ENCODE data around the gene DCTN3. TPM values are rescaled to one million over a fixed set of nuclear protein-coding genes. Genes with fewer than 3 reads are reported as not detected.

DCTN3 gene
- total and polyA plus RNA-seq, 10 of the 15 experiments (the other 5 are each of a cell fraction or from before 2014, with no cell fraction given) = 19.0 to 120 (median 71.8) TPM

DNA sequence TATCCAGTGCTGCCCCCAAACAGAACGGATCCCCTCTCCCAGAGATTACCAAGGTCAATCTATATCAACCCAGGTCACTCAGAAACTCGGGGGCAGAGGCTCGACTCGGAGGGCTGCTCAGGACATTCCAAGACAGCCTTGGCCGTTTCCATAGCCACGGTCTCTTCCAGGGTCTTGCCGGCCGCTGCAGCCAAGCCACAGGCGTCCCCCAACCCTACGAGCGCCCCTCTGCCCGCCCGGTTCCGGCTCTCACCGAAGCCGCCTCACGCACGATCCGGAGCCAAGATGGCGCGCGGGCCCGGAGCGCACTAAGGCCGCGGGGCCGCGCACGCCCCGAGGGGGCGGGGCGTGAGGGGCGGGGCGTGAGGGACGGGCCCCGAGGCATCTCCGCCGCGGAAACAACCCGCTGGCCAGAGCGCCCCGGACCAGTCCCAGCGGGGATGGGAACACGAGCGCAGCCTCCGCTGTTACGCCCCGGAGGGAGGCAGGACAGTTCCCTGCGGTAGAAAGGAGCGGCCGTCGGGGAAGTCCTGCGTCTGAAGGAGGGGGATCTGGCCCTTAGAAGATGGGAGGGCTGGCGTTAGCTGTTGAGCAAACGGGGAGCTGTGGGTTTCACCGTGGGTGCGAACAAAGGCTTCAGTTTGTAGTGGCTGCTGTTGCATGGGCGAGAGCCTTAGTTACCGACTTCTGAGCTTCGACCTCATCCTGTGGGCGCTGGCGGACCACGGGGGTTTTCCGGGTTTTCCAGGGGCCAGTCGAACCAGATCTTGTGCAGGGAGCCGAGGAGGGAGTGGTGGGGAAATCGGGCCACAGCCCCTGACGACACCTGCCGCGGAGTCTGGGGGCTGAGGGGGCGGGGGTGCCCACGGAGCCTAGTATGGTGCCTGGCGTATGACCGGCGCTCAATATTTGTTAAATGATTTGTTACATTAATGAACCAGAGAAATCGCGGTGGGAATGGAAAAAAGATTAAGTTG, 8.2 kb downstream of the DCTN3 start, which contains the start of gene RPP25L (continued):
- TF ChIP-seq, protein P1, sequence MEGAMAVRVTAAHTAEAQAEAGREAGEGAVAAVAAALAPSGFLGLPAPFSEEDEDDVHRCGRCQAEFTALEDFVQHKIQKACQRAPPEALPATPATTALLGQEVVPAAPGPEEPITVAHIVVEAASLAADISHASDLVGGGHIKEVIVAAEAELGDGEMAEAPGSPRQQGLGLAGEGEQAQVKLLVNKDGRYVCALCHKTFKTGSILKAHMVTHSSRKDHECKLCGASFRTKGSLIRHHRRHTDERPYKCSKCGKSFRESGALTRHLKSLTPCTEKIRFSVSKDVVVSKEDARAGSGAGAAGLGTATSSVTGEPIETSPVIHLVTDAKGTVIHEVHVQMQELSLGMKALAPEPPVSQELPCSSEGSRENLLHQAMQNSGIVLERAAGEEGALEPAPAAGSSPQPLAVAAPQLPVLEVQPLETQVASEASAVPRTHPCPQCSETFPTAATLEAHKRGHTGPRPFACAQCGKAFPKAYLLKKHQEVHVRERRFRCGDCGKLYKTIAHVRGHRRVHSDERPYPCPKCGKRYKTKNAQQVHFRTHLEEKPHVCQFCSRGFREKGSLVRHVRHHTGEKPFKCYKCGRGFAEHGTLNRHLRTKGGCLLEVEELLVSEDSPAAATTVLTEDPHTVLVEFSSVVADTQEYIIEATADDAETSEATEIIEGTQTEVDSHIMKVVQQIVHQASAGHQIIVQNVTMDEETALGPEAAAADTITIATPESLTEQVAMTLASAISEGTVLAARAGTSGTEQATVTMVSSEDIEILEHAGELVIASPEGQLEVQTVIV (IDR thresholded peaks at IDR 0.05; ENCODE audit: borderline replicate concordance, partially characterized antibody) = no peak
- TF ChIP-seq POLR2AphosphoS2 (IDR thresholded peaks at IDR 0.05; ENCODE audit: low read depth, low read length) (peak; percentile 89), PAX5 (IDR thresholded peaks at IDR 0.05; ENCODE audit: borderline replicate concordance, low read depth, low read length) (no peak), GATAD2B (conservative IDR thresholded peaks at IDR 0.05; ENCODE audit: low read depth) (0 out of 2 replicates have a peak, but pooled peaks have one; percentile 38), SP1 (IDR thresholded peaks at IDR 0.05; ENCODE audit: low read depth, low read length) (no peak), LARP7 (IDR thresholded peaks at IDR 0.05) (peak; percentile 48; the same call in 1 of the 2 replicates), JUNB (IDR thresholded peaks at IDR 0.05) (no peak), SMARCA5 (IDR thresholded peaks at IDR 0.05) (peak; percentile 60; the same call in 1 of the 2 replicates), MYB (IDR thresholded peaks at IDR 0.05; ENCODE audit: borderline replicate concordance, low read depth, low read length) (no peak), HDAC6 (IDR thresholded peaks at IDR 0.05; ENCODE audit: unreplicated experiment) (no peak), ZNF24 (IDR thresholded peaks at IDR 0.05) (no peak), HDGF (IDR thresholded peaks at IDR 0.05) (no peak; the same call in 1 of the 2 replicates), PML (IDR thresholded peaks at IDR 0.05; ENCODE audit: low read length) (peak; percentile 47; the same call in 1 of the 2 replicates), STAT1 (conservative IDR thresholded peaks at IDR 0.05) (no peak)
- TF ChIP-seq, protein P2, sequence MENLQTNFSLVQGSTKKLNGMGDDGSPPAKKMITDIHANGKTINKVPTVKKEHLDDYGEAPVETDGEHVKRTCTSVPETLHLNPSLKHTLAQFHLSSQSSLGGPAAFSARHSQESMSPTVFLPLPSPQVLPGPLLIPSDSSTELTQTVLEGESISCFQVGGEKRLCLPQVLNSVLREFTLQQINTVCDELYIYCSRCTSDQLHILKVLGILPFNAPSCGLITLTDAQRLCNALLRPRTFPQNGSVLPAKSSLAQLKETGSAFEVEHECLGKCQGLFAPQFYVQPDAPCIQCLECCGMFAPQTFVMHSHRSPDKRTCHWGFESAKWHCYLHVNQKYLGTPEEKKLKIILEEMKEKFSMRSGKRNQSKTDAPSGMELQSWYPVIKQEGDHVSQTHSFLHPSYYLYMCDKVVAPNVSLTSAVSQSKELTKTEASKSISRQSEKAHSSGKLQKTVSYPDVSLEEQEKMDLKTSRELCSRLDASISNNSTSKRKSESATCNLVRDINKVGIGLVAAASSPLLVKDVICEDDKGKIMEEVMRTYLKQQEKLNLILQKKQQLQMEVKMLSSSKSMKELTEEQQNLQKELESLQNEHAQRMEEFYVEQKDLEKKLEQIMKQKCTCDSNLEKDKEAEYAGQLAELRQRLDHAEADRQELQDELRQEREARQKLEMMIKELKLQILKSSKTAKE (IDR thresholded peaks at IDR 0.05; ENCODE audit: low read depth, poor library complexity, severe bottlenecking) = no peak
- TF ChIP-seq, protein P3, sequence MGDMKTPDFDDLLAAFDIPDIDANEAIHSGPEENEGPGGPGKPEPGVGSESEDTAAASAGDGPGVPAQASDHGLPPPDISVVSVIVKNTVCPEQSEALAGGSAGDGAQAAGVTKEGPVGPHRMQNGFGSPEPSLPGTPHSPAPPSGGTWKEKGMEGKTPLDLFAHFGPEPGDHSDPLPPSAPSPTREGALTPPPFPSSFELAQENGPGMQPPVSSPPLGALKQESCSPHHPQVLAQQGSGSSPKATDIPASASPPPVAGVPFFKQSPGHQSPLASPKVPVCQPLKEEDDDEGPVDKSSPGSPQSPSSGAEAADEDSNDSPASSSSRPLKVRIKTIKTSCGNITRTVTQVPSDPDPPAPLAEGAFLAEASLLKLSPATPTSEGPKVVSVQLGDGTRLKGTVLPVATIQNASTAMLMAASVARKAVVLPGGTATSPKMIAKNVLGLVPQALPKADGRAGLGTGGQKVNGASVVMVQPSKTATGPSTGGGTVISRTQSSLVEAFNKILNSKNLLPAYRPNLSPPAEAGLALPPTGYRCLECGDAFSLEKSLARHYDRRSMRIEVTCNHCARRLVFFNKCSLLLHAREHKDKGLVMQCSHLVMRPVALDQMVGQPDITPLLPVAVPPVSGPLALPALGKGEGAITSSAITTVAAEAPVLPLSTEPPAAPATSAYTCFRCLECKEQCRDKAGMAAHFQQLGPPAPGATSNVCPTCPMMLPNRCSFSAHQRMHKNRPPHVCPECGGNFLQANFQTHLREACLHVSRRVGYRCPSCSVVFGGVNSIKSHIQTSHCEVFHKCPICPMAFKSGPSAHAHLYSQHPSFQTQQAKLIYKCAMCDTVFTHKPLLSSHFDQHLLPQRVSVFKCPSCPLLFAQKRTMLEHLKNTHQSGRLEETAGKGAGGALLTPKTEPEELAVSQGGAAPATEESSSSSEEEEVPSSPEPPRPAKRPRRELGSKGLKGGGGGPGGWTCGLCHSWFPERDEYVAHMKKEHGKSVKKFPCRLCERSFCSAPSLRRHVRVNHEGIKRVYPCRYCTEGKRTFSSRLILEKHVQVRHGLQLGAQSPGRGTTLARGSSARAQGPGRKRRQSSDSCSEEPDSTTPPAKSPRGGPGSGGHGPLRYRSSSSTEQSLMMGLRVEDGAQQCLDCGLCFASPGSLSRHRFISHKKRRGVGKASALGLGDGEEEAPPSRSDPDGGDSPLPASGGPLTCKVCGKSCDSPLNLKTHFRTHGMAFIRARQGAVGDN (IDR thresholded peaks at IDR 0.05) = peak; percentile 62; the same call in 1 of the 2 replicates
- TF ChIP-seq, protein P4, sequence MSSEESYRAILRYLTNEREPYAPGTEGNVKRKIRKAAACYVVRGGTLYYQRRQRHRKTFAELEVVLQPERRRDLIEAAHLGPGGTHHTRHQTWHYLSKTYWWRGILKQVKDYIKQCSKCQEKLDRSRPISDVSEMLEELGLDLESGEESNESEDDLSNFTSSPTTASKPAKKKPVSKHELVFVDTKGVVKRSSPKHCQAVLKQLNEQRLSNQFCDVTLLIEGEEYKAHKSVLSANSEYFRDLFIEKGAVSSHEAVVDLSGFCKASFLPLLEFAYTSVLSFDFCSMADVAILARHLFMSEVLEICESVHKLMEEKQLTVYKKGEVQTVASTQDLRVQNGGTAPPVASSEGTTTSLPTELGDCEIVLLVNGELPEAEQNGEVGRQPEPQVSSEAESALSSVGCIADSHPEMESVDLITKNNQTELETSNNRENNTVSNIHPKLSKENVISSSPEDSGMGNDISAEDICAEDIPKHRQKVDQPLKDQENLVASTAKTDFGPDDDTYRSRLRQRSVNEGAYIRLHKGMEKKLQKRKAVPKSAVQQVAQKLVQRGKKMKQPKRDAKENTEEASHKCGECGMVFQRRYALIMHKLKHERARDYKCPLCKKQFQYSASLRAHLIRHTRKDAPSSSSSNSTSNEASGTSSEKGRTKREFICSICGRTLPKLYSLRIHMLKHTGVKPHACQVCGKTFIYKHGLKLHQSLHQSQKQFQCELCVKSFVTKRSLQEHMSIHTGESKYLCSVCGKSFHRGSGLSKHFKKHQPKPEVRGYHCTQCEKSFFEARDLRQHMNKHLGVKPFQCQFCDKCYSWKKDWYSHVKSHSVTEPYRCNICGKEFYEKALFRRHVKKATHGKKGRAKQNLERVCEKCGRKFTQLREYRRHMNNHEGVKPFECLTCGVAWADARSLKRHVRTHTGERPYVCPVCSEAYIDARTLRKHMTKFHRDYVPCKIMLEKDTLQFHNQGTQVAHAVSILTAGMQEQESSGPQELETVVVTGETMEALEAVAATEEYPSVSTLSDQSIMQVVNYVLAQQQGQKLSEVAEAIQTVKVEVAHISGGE (CRISPR knock-in tag; IDR thresholded peaks at IDR 0.05) = no peak

Measured in GM12878 (cell line).